HG02588 (cell line): ENCODE measurements around the gene ADCY3.

ENCODE experiments used
- ATAC-seq: cut with Tn5 transposase; IDR thresholded peaks from one replicate; pipeline ENCODE4 v1.9.1; 2021; ENCODE audit warnings: mild to moderate bottlenecking, moderate library complexity; ENCODE audit not compliant: unreplicated experiment

The ADCY3 gene

DNA sequence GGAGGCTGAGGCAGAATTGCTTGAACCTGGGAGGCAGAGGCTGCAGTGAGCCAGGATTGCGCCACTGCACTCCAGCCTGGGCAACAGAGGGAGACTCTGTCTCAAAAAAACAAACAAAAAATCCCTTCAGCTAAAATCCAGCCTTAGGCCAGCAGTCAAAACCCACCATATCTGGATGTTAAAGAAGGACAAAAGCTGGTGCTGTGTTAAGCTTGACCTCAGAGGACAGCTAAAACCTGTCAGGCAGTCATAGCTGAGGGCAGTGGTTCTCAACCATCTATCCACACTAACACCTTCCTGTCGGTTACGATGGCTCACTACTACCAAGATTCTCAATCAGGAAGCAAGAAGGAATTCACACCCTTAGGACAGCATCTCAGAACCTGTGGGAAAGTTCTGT lies 136.4 kb downstream of the ADCY3 start:
- ATAC-seq = no peak

DNA sequence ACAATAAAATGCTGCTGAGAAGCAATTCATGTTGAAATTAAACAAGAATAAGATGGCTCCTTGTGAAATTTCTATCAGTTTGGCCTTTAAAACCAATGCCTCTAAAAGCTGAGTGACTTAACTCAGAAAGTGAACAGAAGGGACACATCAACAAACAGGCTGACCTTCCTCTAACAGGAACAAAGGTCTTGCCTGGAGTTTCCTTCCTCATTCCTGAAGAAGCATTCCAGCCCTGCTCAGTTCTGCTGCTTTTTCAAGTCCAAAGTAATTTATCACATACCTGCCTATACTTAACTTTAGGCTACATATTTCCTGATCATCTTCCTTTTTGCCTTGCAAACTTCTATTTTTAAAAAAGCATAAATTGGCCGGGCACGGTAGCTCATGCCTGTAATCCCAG lies 140.9 kb downstream of the ADCY3 start:
- ATAC-seq = no peak

DNA sequence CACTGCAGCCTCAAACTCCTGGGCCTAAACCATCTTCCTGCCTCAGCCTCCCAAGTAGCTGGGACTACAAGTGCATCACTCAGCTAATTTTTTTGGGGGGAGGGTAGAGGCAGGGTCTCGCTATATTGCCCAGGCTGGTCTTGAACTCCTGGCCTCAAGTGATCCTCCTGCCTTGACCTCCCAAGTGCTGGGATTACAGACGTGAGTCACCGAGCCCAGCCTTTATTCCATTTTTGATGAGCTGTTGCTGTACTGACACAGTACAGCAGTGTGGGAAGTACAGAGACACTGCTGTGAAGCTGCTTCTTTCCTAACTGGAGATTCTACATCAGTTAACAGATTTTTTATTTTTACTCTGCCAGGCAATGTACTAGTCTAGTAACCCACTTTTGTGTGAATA lies 145.7 kb downstream of the ADCY3 start:
- ATAC-seq = no peak

DNA sequence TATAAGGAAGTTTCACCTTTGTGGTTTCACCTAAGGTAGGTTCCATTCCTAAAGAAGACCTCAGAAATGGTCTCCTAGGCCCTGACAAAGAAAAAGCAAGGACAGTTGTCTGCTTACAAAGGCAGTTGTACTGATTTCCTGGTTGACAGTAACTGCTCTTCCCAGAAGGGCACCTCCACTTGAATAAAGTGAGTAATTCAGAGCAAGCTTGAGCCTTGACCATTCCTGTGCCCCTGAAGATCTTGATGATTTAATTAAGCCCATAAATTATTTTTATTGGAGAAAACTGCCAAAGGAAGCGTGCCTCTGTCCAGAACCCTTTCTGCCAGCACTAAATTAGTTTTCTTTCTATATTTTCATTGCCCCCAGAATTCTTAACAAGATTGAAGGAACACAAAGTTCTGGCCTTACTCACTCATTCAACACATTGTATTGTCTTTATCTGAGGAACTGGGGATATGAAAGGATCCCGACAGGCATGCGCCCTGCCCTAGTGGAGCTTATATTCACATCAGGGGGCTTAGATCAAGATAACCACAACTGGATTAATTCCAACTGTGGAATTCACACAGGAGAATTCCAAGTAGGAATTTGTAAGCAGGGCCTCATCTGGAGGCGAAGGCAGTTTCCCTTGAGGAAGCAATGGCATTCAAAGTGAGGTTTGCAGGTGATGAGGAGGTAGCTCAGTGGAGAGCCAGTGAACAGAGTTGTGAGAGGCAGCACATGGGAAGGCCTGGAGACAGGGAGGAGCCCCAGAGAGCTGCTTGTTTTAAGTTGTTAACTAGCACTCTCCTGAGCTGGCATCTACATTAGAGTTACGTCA lies 148.1 kb downstream of the ADCY3 start:
- no peak for ATAC-seq

DNA sequence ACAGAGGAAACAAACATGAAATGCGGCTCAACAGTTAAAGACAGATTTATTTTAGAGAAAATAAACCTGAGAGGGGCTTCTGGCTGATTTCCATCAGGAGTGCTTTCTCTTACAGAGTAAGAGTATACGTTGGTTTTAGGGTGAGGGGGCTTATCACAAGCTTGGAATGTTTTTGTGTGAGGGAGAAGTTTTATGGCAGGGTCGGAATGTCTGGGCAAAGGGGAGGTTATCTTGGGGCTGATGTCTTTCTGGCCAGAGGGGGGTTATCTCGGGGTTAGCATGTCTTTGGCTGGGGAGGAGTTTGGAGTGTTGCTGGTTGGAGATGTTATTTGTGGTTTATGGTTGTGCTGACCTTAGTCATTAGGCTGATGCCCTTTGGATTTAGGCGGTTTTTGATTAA lies 149.0 kb downstream of the ADCY3 start:
- no peak for ATAC-seq
